GM21619 (cell line): ENCODE data around the gene CCDC57.
"Not testable (repeated sequence)": the region's sequence is repeated elsewhere in the genome, so short reads cannot be mapped to it uniquely, and the experiment has no call there.

Experiments
- ATAC-seq: cut with Tn5 transposase; IDR thresholded peaks from one replicate; pipeline ENCODE4 v1.9.1; 2021; ENCODE audit not compliant: unreplicated experiment

CCDC57 gene

GRCh38 chr17:82205720-82206508, 6.7 kb downstream of the CCDC57 start:
- no peak for ATAC-seq

- ATAC-seq: no peak
Measured at GRCh38 chr17:82204831-82205719, 7.6 kb downstream of the CCDC57 start.

- ATAC-seq: no peak
Measured at GRCh38 chr17:82203920-82204319, 8.7 kb downstream of the CCDC57 start.

GRCh38 chr17:82202981-82203380, 9.7 kb downstream of the CCDC57 start:
- no peak for ATAC-seq

GRCh38 chr17:82201498-82201910, 11.1 kb downstream of the CCDC57 start:
- ATAC-seq: no peak

GRCh38 chr17:82200743-82201497, 11.7 kb downstream of the CCDC57 start:
- ATAC-seq: no peak

GRCh38 chr17:82200135-82200534, 12.5 kb downstream of the CCDC57 start:
- no peak for ATAC-seq

GRCh38 chr17:82199496-82199895, 13.1 kb downstream of the CCDC57 start:
- ATAC-seq: no peak

- no peak for ATAC-seq
Measured at GRCh38 chr17:82198092-82198491, 14.6 kb downstream of the CCDC57 start.

- no peak for ATAC-seq
Measured at GRCh38 chr17:82195675-82196672, 16.7 kb downstream of the CCDC57 start.

- no peak for ATAC-seq
Measured at GRCh38 chr17:82194765-82195164, 17.9 kb downstream of the CCDC57 start.

GRCh38 chr17:82193520-82194220, 19.0 kb downstream of the CCDC57 start:
- ATAC-seq: no peak

GRCh38 chr17:82193050-82193449, 19.6 kb downstream of the CCDC57 start:
- not testable (repeated sequence) for ATAC-seq

- ATAC-seq: no peak
Measured at GRCh38 chr17:82188001-82188961, 24.4 kb downstream of the CCDC57 start.

GRCh38 chr17:82187500-82187899, 25.1 kb downstream of the CCDC57 start:
- ATAC-seq: no peak

GRCh38 chr17:82186221-82186620, 26.4 kb downstream of the CCDC57 start:
- no peak for ATAC-seq

GRCh38 chr17:82184761-82185160, 27.9 kb downstream of the CCDC57 start:
- ATAC-seq: no peak

GRCh38 chr17:82180776-82181528, 31.7 kb downstream of the CCDC57 start:
- ATAC-seq: no peak
